Measurements from ENCODE around the gene PIP5K1B.

The PIP5K1B gene

GRCh38 chr9:68961587-68961986 lies 256.5 kb downstream of the PIP5K1B start:
- no peak for TF ChIP-seq CTCF (conservative IDR thresholded peaks at IDR 0.05; ENCODE audit: control insufficient read depth, insufficient read depth, low read depth, low read length)
- DNase-seq (ENCODE audit: low read depth): no peak
- H3K4me3 ChIP-seq (ENCODE audit: control insufficient read depth, low read depth, low read length): no peak overlapping the region

- no peak for DNase-seq (ENCODE audit: low read depth)
- no peak overlapping the region for H3K4me3 ChIP-seq (ENCODE audit: control insufficient read depth, low read depth, low read length)
- TF ChIP-seq CTCF (conservative IDR thresholded peaks at IDR 0.05; ENCODE audit: control insufficient read depth, insufficient read depth, low read depth, low read length): no peak
Observed at GRCh38 chr9:68963416-68963815, 258.4 kb downstream of the PIP5K1B start.

GRCh38 chr9:68964102-68964541 lies 259.1 kb downstream of the PIP5K1B start:
- TF ChIP-seq CTCF (conservative IDR thresholded peaks at IDR 0.05; ENCODE audit: control insufficient read depth, insufficient read depth, low read depth, low read length): no peak

GRCh38 chr9:68964765-68965164 lies 259.7 kb downstream of the PIP5K1B start:
- no peak for TF ChIP-seq CTCF (conservative IDR thresholded peaks at IDR 0.05; ENCODE audit: control insufficient read depth, insufficient read depth, low read depth, low read length)
- H3K4me3 ChIP-seq (ENCODE audit: control insufficient read depth, low read depth, low read length): no peak overlapping the region
- DNase-seq (ENCODE audit: low read depth): no peak

More at GRCh38 chr9:68964102-68964541, 259.1 kb downstream of the PIP5K1B start:
- DNase-seq (ENCODE audit: low read depth): no peak
- H3K4me3 ChIP-seq (ENCODE audit: control insufficient read depth, low read depth, low read length): no peak overlapping the region

- H3K4me3 ChIP-seq (ENCODE audit: control insufficient read depth, low read depth, low read length): no peak overlapping the region
- no peak for DNase-seq (ENCODE audit: low read depth)
- TF ChIP-seq CTCF (conservative IDR thresholded peaks at IDR 0.05; ENCODE audit: control insufficient read depth, insufficient read depth, low read depth, low read length): no peak
Observed at GRCh38 chr9:68966496-68966944, 261.5 kb downstream of the PIP5K1B start.

- DNase-seq (ENCODE audit: low read depth): no peak
- H3K4me3 ChIP-seq (ENCODE audit: control insufficient read depth, low read depth, low read length): no peak overlapping the region
- TF ChIP-seq CTCF (conservative IDR thresholded peaks at IDR 0.05; ENCODE audit: control insufficient read depth, insufficient read depth, low read depth, low read length): no peak
Observed at GRCh38 chr9:68967800-68968199, 262.8 kb downstream of the PIP5K1B start.

- no peak for TF ChIP-seq CTCF (conservative IDR thresholded peaks at IDR 0.05; ENCODE audit: control insufficient read depth, insufficient read depth, low read depth, low read length)
- no peak for DNase-seq (ENCODE audit: low read depth)
- no peak overlapping the region for H3K4me3 ChIP-seq (ENCODE audit: control insufficient read depth, low read depth, low read length)
Observed at GRCh38 chr9:68969538-68969937, 264.5 kb downstream of the PIP5K1B start.

All from fibroblast of mammary gland (primary cell).